T-helper 2 cell (primary cell): ENCODE data around the gene KCNG4.

ENCODE experiments used
- DNase-seq, 5 experiments: peaks; one replicate each; pipeline versions ENCODE4 v3.0.0 to v3.0.0-alpha.2; 2012 to 2022
- total RNA-seq, 2 donors: gene quantifications; one replicate each; lab custom pipeline; 2026; lab: John Stamatoyannopoulos, UW

The KCNG4 gene
- total RNA-seq = 0 to 0.31 reads per million in 2 donors

- no peak for DNase-seq
These were observed at the start of gene KCNG4 for GRCh38 chr16:84239909-84240308. KCNG4 (minus strand) TSS chr16:84240012; CDS start chr16:84237485, 2,527 bp downstream.

- DNase-seq = no peak
These were observed 49.1 kb upstream of the KCNG4 start for GRCh38 chr16:84288902-84289301.

GRCh38 chr16:84286578-84287240 lies 46.9 kb upstream of the KCNG4 start:
- DNase-seq = no peak

GRCh38 chr16:84284154-84284722 lies 44.4 kb upstream of the KCNG4 start:
- no peak for DNase-seq

GRCh38 chr16:84283314-84284153 lies 43.7 kb upstream of the KCNG4 start:
- DNase-seq = no peak

GRCh38 chr16:84282533-84282932 lies 42.7 kb upstream of the KCNG4 start:
- no peak for DNase-seq

- peak in 1 of 5 experiments; percentile 16 for DNase-seq
These were observed 41.3 kb upstream of the KCNG4 start for GRCh38 chr16:84281074-84281473.

GRCh38 chr16:84279881-84280280 lies 40.1 kb upstream of the KCNG4 start:
- no peak for DNase-seq

GRCh38 chr16:84278968-84279367 lies 39.2 kb upstream of the KCNG4 start:
- DNase-seq = no peak

- DNase-seq = no peak
These were observed 38.5 kb upstream of the KCNG4 start for GRCh38 chr16:84278333-84278732.

- DNase-seq = peak; percentile 19 to 62 (median 57)
These were observed 37.5 kb upstream of the KCNG4 start for GRCh38 chr16:84277244-84277823.

GRCh38 chr16:84275585-84276151 lies 35.9 kb upstream of the KCNG4 start:
- DNase-seq = no peak

GRCh38 chr16:84274515-84274914 lies 34.7 kb upstream of the KCNG4 start:
- no peak for DNase-seq

- DNase-seq = no peak
These were observed 33.0 kb upstream of the KCNG4 start for GRCh38 chr16:84272740-84273320.

- no peak for DNase-seq
These were observed 32.1 kb upstream of the KCNG4 start for GRCh38 chr16:84271866-84272265.

GRCh38 chr16:84271037-84271436 lies 31.2 kb upstream of the KCNG4 start:
- no peak for DNase-seq

GRCh38 chr16:84270531-84270930 lies 30.7 kb upstream of the KCNG4 start:
- no peak for DNase-seq

GRCh38 chr16:84270071-84270470 lies 30.3 kb upstream of the KCNG4 start:
- DNase-seq = no peak

- no peak for DNase-seq
These were observed 28.7 kb upstream of the KCNG4 start for GRCh38 chr16:84268291-84269040.

GRCh38 chr16:84267380-84267779 lies 27.6 kb upstream of the KCNG4 start:
- no peak for DNase-seq

- peak in 1 of 5 experiments; percentile 45 for DNase-seq
These were observed 26.6 kb upstream of the KCNG4 start for GRCh38 chr16:84266451-84266850.

GRCh38 chr16:84262939-84263338 lies 23.1 kb upstream of the KCNG4 start:
- DNase-seq = no peak
